Transverse colon (tissue), 4 donors: ENCODE measurements around the gene OTC. TPM values are rescaled to one million over a fixed set of nuclear protein-coding genes. Genes with fewer than 3 reads are reported as not detected.

Experiments
- DNase-seq: peaks from one replicate; pipeline ENCODE4 v3.0.0-alpha.2; 2019
- H3K27ac ChIP-seq, 4 donors: fragments of 200-600 bp; sonication (generic); 2 replicates each; pipeline ENCODE4 v1.5.1; 2016 to 2018; ENCODE audit warnings: inconsistent platforms in 4 of 4
- H3K27me3 ChIP-seq: fragments of 200-600 bp; sonication (generic); 2 replicates; pipeline ENCODE4 v1.5.1; 2017; ENCODE audit warnings: inconsistent platforms
- H3K36me3 ChIP-seq, 4 donors: fragments of 200-600 bp; sonication (generic); 2 replicates each; pipeline ENCODE4 v1.5.1; 2017 to 2019; ENCODE audit warnings: inconsistent platforms in 4 of 4
- H3K4me1 ChIP-seq, 4 donors: fragments of 200-600 bp; sonication (generic); 2 replicates each; pipeline ENCODE4 v1.5.1; 2017 to 2020; ENCODE audit warnings: inconsistent platforms in 4 of 4
- H3K4me3 ChIP-seq, 4 donors: fragments of 200-600 bp; sonication (generic); 1 replicate in 1 of 4; 2 replicates in 3 of 4; pipeline versions ENCODE4 v1.5.1 to v1.6.1; 2017 to 2019; ENCODE audit warnings: inconsistent platforms in 4 of 4
- H3K9me3 ChIP-seq, 2 donors: fragments of 200-600 bp; sonication (generic); 2 replicates each; pipeline ENCODE4 v1.5.1; 2017 to 2019; ENCODE audit warnings: inconsistent platforms in 2 of 2
- CTCF ChIP-seq, 5 experiments: fragments of 200-600 bp in 3 of 5; fragments of 450-650 bp in 2 of 5; sonication (generic) in 3 of 5; IDR thresholded peaks; 1 replicate in 2 of 5; 2 replicates in 3 of 5; pipeline ENCODE4 v1.5.1; 2016 to 2017; ENCODE audit warnings: antibody characterized with exemption in 5 of 5, inconsistent platforms in 3 of 5, mild to moderate bottlenecking in 2 of 5, moderate library complexity in 1 of 5
- EP300 ChIP-seq: sonication (generic); formaldehyde crosslinking; IDR thresholded peaks from one replicate; pipeline ENCODE4 v1.6.1; 2017; ENCODE audit warnings: antibody characterized with exemption, low read depth
- POLR2A ChIP-seq: fragments of 450-650 bp; IDR thresholded peaks from one replicate; pipeline ENCODE4 v1.6.1; 2016; ENCODE audit warnings: antibody characterized with exemption, mild to moderate bottlenecking, moderate library complexity
- POLR2AphosphoS5 ChIP-seq, 3 donors: sonication (generic); formaldehyde crosslinking; IDR thresholded peaks; one replicate each; pipeline ENCODE4 v1.6.1; 2016; ENCODE audit warnings: antibody characterized with exemption in 3 of 3
- WGBS, 2 donors: methylation state at CpG; one replicate each; pipeline ENCODE4 v1.1.5; 2018; ENCODE audit warnings: low coverage in 1 of 2; 5-methylcytosine and 5-hydroxymethylcytosine counted together
- in situ Hi-C, 4 donors: fragments of 200-750 bp; cut with MboI; loops; one replicate each; pipeline versions ENCODE4 v1.15.0 to v1.15.1; 2017; ENCODE audit warnings: low sequenced_read_pairs in 3 of 4, low pct_ligation_motif_present in 1 of 4, low pct_unique_long_range_greater_than_20kb in 1 of 4
- intact Hi-C: fragments of 100-400 bp; cut with DNase I; formaldehyde crosslinking; loops from one replicate; pipeline ENCODE4 v1.15.1; 2023; ENCODE audit warnings: low total_unique reads
- total RNA-seq, 4 donors: library from RNA; depleted of rRNA; stranded (reverse); fragments of >200 nt; gene quantifications; one replicate each; pipeline ENCODE4 v1.1.0, GENCODE V29; 2016

Gene OTC
- total RNA-seq, 4 donors from 2014 or later: 0.95 to 1.4 TPM; not detected in 2

GRCh38 chrX:38431525-38431924, 79.1 kb downstream of the OTC start:
- no peak for DNase-seq
- in situ Hi-C loops: no loop called here
- Histone ChIP-seq H3K27me3 (no peaks in the 10 kb centered on the region), H3K4me3 (no peak overlapping the region), H3K27ac (no peak overlapping the region), H3K4me1 (no peaks in the 10 kb centered on the region), H3K9me3 (no peaks in the 10 kb centered on the region), H3K36me3 (no peaks in the 10 kb centered on the region)
- 62 to 83% methylated on average over 1 of the region's 1 CpG for WGBS, 2 donors
- no peak for TF ChIP-seq POLR2AphosphoS5 (IDR thresholded peaks at IDR 0.05)
- TF ChIP-seq EP300: no peak
- no peak for TF ChIP-seq POLR2A
- no peak for TF ChIP-seq CTCF (IDR thresholded peaks at IDR 0.05)
- intact Hi-C loops: no loop called here

GRCh38 chrX:38435130-38435529, 82.7 kb downstream of the OTC start:
- H3K27ac ChIP-seq: no peak overlapping the region
- in situ Hi-C loops: no loop called here
- 90% methylated on average over 1 of the region's 1 CpG; no CpG with 5 or more reads in 1 of the 2 donors for WGBS, 2 donors
- DNase-seq: no peak
- no peaks in the 10 kb centered on the region for H3K27me3 ChIP-seq
- intact Hi-C loops: no loop called here
- TF ChIP-seq POLR2AphosphoS5 (IDR thresholded peaks at IDR 0.05) (no peak), EP300 (no peak), CTCF (IDR thresholded peaks at IDR 0.05) (no peak), POLR2A (no peak)
- no peak overlapping the region for H3K4me3 ChIP-seq
- H3K4me1 ChIP-seq: no peaks in the 10 kb centered on the region
- no peaks in the 10 kb centered on the region for H3K9me3 ChIP-seq
- no peaks in the 10 kb centered on the region for H3K36me3 ChIP-seq

GRCh38 chrX:38437093-38437492, 84.7 kb downstream of the OTC start:
- no peak for TF ChIP-seq POLR2AphosphoS5 (IDR thresholded peaks at IDR 0.05)
- TF ChIP-seq EP300: no peak
- TF ChIP-seq POLR2A: no peak
- no peak for TF ChIP-seq CTCF (IDR thresholded peaks at IDR 0.05)
- WGBS, 2 donors: 85% methylated on average over 2 of the region's 2 CpGs; no CpG with 5 or more reads in 1 of the 2 donors
- no peaks in the 10 kb centered on the region for H3K36me3 ChIP-seq

GRCh38 chrX:38438321-38438720, 85.9 kb downstream of the OTC start:
- DNase-seq: no peak
- in situ Hi-C loops (no loop called here), intact Hi-C loops (no loop called here)
- no peaks in the 10 kb centered on the region for H3K27me3 ChIP-seq
- no peak overlapping the region for H3K4me3 ChIP-seq
- H3K27ac ChIP-seq: no peak overlapping the region
- H3K36me3 ChIP-seq: no peaks in the 10 kb centered on the region
- WGBS, 2 donors: 62 to 68% methylated on average over 3 to 5 of the region's 5 CpGs
- no peaks in the 10 kb centered on the region for H3K4me1 ChIP-seq
- H3K9me3 ChIP-seq: no peaks in the 10 kb centered on the region
- no peak for TF ChIP-seq POLR2A
- no peak for TF ChIP-seq POLR2AphosphoS5 (IDR thresholded peaks at IDR 0.05)
- no peak for TF ChIP-seq CTCF (IDR thresholded peaks at IDR 0.05)
- no peak for TF ChIP-seq EP300

More at GRCh38 chrX:38437093-38437492, 84.7 kb downstream of the OTC start:
- Histone ChIP-seq H3K27ac (no peak overlapping the region), H3K4me3 (no peak overlapping the region), H3K9me3 (no peaks in the 10 kb centered on the region), H3K27me3 (no peaks in the 10 kb centered on the region), H3K4me1 (no peaks in the 10 kb centered on the region)
- no peak for DNase-seq
- in situ Hi-C loops (no loop called here), intact Hi-C loops (no loop called here)
